K562 (cell line): ENCODE measurements around the gene LRRC25. TPM values are rescaled to one million over a fixed set of nuclear protein-coding genes. Genes with fewer than 3 reads are reported as not detected.

Experiments used
- CBFA2T2 ChIP-seq: fragments of 450-650 bp; conservative IDR thresholded peaks from 2 replicates; pipeline ENCODE4 v1.6.1; 2017; ENCODE audit warnings: mild to moderate bottlenecking
- COPS2 ChIP-seq: fragments of 450-650 bp; conservative IDR thresholded peaks from 2 replicates; pipeline ENCODE4 v1.6.1; 2016; ENCODE audit warnings: mild to moderate bottlenecking, moderate library complexity
- HOMEZ ChIP-seq: fragments of 250-450 bp; sonication (Bioruptor Pico); IDR thresholded peaks from 2 replicates; pipeline ENCODE4 v1.4.0; 2020; ENCODE audit warnings: mild to moderate bottlenecking, moderate library complexity
- NFE2L1 ChIP-seq: fragments of 450-650 bp; IDR thresholded peaks from 2 replicates; pipeline ENCODE4 v1.6.1; 2016; ENCODE audit warnings: missing genetic modification characterization, low read depth, mild to moderate bottlenecking, missing compliant biosample characterization, moderate library complexity, borderline replicate concordance
- NFXL1 ChIP-seq: fragments of 450-650 bp; formaldehyde crosslinking; IDR thresholded peaks from 2 replicates; pipeline ENCODE4 v1.4.0; 2021; ENCODE audit warnings: mild to moderate bottlenecking
- NR2C1 ChIP-seq, 2 experiments: fragments of 450-650 bp; IDR thresholded peaks; 2 replicates each; pipeline ENCODE4 v1.6.1; 2017; ENCODE audit warnings: mild to moderate bottlenecking in 2 of 2, antibody characterized with exemption in 1 of 2, inconsistent platforms in 1 of 2, missing compliant biosample characterization in 1 of 2, missing genetic modification characterization in 1 of 2
- PREB ChIP-seq: sonication (generic); formaldehyde crosslinking; IDR thresholded peaks from 2 replicates; pipeline ENCODE4 v1.8.1; 2023; ENCODE audit warnings: mild to moderate bottlenecking, missing genetic modification reagents
- RHOXF2B ChIP-seq: fragments of 250-450 bp; sonication (Bioruptor Pico); conservative IDR thresholded peaks from 2 replicates; pipeline ENCODE4 v1.5.1; 2021
- SAFB ChIP-seq: fragments of 200-400 bp; formaldehyde crosslinking; IDR thresholded peaks from 2 replicates; pipeline ENCODE4 v1.6.1; 2017; ENCODE audit warnings: low read depth, low read length, borderline replicate concordance
- SMAD1 ChIP-seq: fragments of 150-350 bp; IDR thresholded peaks from 2 replicates; pipeline ENCODE4 v1.6.1; 2014; ENCODE audit warnings: low read length, low read depth; ENCODE audit not compliant: partially characterized antibody
- SMC3 ChIP-seq: conservative IDR thresholded peaks from 2 replicates; pipeline ENCODE4 v1.6.1; 2011; ENCODE audit warnings: low read depth, low read length, improper control_type of control experiment; ENCODE audit not compliant: insufficient read depth
- SREBF1 ChIP-seq: fragments of 150-350 bp; IDR thresholded peaks from 2 replicates; pipeline ENCODE4 v1.6.1; 2014; ENCODE audit warnings: antibody characterized with exemption, low read depth, low read length, borderline replicate concordance
- THRAP3 ChIP-seq: fragments of 450-650 bp; IDR thresholded peaks from 2 replicates; pipeline ENCODE4 v1.6.1; 2016; ENCODE audit warnings: mild to moderate bottlenecking, inconsistent platforms, borderline replicate concordance
- XRCC4 ChIP-seq: IDR thresholded peaks from one replicate; pipeline ENCODE4 v1.6.1; 2011; ENCODE audit not compliant: insufficient read depth, insufficient read length; ENCODE audit errors: extremely low read depth
- ZFP1 ChIP-seq: fragments of 450-650 bp; formaldehyde crosslinking; IDR thresholded peaks from 2 replicates; pipeline ENCODE4 v1.4.0; 2020; ENCODE audit warnings: mild to moderate bottlenecking, mixed read lengths
- ZNF263 ChIP-seq: sonication (generic); formaldehyde crosslinking; IDR thresholded peaks from 2 replicates; pipeline ENCODE4 v1.8.0; 2022; ENCODE audit warnings: mild to moderate bottlenecking, missing genetic modification reagents, borderline replicate concordance
- ZNF561 ChIP-seq: fragments of 450-650 bp; formaldehyde crosslinking; conservative IDR thresholded peaks from 2 replicates; pipeline ENCODE4 v1.4.0; 2020; ENCODE audit warnings: mild to moderate bottlenecking, moderate library complexity
- ZNF583 ChIP-seq: fragments of 250-450 bp; sonication (Bioruptor Pico); IDR thresholded peaks from 2 replicates; pipeline ENCODE4 v1.4.0; 2020
- ZNF695 ChIP-seq: fragments of 450-650 bp; formaldehyde crosslinking; IDR thresholded peaks from 2 replicates; pipeline ENCODE4 v1.4.0; 2020; ENCODE audit warnings: mild to moderate bottlenecking, moderate library complexity
- ZNF707 ChIP-seq: fragments of 250-450 bp; sonication (Bioruptor Pico); conservative IDR thresholded peaks from 2 replicates; pipeline ENCODE4 v1.8.0; 2022; ENCODE audit warnings: inconsistent platforms, mild to moderate bottlenecking, moderate library complexity
- ZNF717 ChIP-seq: fragments of 250-450 bp; sonication (Bioruptor Pico); IDR thresholded peaks from 2 replicates; pipeline ENCODE4 v1.5.0; 2021
- polyA plus RNA-seq, 8 experiments: library from polyadenylated mRNA; depleted of rRNA in 4 of 8; stranded (reverse) in 5 of 8; unstranded in 3 of 8; fragments of >200 nt; fragmentation: Nextera tagmentation in 2 of 8; fragmentation: Illumina TruSeq in 1 of 8; extraction: Ambion mirVana in 2 of 8; extraction: Trizol in 1 of 8; gene quantifications; 2 replicates each; pipeline versions ENCODE4 v1.2.1 to v1.2.3, GENCODE V29; 2011 to 2014; ENCODE audit warnings: inconsistent platforms in 1 of 8, missing spikeins in 1 of 8
- total RNA-seq, 7 experiments: library from RNA; depleted of rRNA in 6 of 7; stranded (reverse); fragments of >200 nt in 6 of 7; fragmentation: Illumina TruSeq in 2 of 7; extraction: Trizol in 2 of 7; gene quantifications; 2 replicates each; pipeline versions ENCODE4 v1.2.1 to v1.2.3, GENCODE V29; 2011 to 2021; ENCODE audit warnings: low replicate concordance in 1 of 7
- TF ChIP-seq, protein P1 (sequence below): fragments of 450-650 bp; IDR thresholded peaks from 2 replicates; pipeline ENCODE4 v1.6.1; 2016; ENCODE audit warnings: borderline replicate concordance
- TF ChIP-seq, protein P2 (sequence below): fragments of 250-450 bp; sonication (Bioruptor Pico); IDR thresholded peaks from 2 replicates; pipeline ENCODE4 v1.8.0; 2021; ENCODE audit warnings: borderline replicate concordance, mild to moderate bottlenecking, moderate library complexity; ENCODE audit not compliant: poor library complexity, severe bottlenecking

Gene LRRC25
- total and polyA plus RNA-seq, 9 of the 15 experiments (the other 6 are each of a cell fraction or from before 2014, with no cell fraction given), result 0.07 to 0.36 (median 0.10) TPM; not detected in 3

DNA sequence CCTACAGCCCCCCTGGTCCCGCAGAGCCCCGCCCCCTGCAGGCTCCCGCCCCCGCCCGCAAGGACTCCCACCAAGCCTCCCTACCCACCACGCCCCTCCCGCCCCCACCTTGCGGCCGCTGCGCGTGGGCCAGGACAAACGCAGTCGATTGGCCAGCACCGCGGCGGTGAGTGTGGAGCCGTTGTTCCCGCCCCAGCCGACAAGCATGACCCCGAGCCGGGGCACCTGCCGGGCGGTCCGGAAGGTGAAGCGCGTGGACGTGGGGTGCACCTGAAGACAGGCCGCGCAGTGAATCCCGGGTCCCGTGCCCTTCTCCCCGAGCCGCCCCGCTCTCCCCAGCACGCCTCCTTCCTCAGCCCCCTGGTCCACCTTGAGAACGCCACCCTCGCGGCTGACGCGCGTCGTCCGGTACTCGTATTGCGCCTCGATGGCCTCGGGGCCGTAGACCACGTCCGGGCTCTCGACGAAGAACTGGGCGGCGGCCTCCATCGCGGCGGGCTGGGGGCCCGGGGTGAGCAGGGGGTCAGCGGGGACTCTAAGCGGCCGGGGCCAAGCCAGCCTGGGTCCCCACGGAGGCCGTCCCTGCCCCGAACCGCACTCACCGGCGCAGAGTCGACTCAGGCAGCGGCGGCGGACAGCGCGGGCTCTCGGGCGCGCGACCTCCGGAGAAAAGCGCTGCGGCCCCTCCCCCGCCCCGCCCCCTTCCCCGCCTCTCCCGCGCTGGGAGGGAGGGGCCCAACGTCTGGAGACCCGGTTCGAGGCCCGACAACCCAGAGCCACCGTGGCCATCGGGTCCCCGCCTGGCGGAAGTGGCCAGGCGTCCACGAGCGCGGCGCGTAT lies 40.3 kb upstream of the LRRC25 start, which contains the start of gene ISYNA1 (continued):
- no peak for TF ChIP-seq ZNF695
- no peak for TF ChIP-seq PREB
- no peak for TF ChIP-seq CBFA2T2
- TF ChIP-seq ZFP1 (CRISPR knock-in tag), result no peak
- no peak for TF ChIP-seq SMC3
- no peak for TF ChIP-seq ZNF707 (CRISPR knock-in tag)
- no peak for TF ChIP-seq HOMEZ (CRISPR knock-in tag)
- TF ChIP-seq SMAD1, result no peak
- TF ChIP-seq ZNF561 (CRISPR knock-in tag), result no peak
- TF ChIP-seq, protein P1, sequence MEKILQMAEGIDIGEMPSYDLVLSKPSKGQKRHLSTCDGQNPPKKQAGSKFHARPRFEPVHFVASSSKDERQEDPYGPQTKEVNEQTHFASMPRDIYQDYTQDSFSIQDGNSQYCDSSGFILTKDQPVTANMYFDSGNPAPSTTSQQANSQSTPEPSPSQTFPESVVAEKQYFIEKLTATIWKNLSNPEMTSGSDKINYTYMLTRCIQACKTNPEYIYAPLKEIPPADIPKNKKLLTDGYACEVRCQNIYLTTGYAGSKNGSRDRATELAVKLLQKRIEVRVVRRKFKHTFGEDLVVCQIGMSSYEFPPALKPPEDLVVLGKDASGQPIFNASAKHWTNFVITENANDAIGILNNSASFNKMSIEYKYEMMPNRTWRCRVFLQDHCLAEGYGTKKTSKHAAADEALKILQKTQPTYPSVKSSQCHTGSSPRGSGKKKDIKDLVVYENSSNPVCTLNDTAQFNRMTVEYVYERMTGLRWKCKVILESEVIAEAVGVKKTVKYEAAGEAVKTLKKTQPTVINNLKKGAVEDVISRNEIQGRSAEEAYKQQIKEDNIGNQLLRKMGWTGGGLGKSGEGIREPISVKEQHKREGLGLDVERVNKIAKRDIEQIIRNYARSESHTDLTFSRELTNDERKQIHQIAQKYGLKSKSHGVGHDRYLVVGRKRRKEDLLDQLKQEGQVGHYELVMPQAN, result peak; percentile 78; the same call in 1 of the 2 replicates
- TF ChIP-seq RHOXF2B (CRISPR knock-in tag), result no peak
- 0 out of 2 replicates have a peak, but pooled peaks have one; percentile 33 for TF ChIP-seq ZNF583 (CRISPR knock-in tag)
- no peak; the same call in 1 of the 2 replicates for TF ChIP-seq ZNF263
- TF ChIP-seq, protein P2, sequence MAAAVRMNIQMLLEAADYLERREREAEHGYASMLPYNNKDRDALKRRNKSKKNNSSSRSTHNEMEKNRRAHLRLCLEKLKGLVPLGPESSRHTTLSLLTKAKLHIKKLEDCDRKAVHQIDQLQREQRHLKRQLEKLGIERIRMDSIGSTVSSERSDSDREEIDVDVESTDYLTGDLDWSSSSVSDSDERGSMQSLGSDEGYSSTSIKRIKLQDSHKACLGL (CRISPR knock-in tag), result no peak
- TF ChIP-seq SAFB, result peak; percentile 89
- TF ChIP-seq XRCC4, result no peak
- TF ChIP-seq SREBF1, result no peak
- no peak for TF ChIP-seq NFXL1 (CRISPR knock-in tag)
- no peak for TF ChIP-seq NFE2L1 (tag)
- no peak for TF ChIP-seq COPS2
- TF ChIP-seq THRAP3, result no peak
- TF ChIP-seq NR2C1 (IDR thresholded peaks at IDR 0.05), result no peak
- peak; percentile 42; the same call in 1 of the 2 replicates for TF ChIP-seq NR2C1 (tag; IDR thresholded peaks at IDR 0.05)
- TF ChIP-seq ZNF717 (CRISPR knock-in tag), result no peak
